HG02852 (cell line): ENCODE data around the gene EPC1.
"Not testable (repeated sequence)": the region's sequence is repeated elsewhere in the genome, so short reads cannot be mapped to it uniquely, and the experiment has no call there.

Source experiments
- ATAC-seq: cut with Tn5 transposase; IDR thresholded peaks from one replicate; pipeline ENCODE4 v1.9.1; 2021; ENCODE audit warnings: mild to moderate bottlenecking, moderate library complexity; ENCODE audit not compliant: unreplicated experiment

The EPC1 gene

DNA sequence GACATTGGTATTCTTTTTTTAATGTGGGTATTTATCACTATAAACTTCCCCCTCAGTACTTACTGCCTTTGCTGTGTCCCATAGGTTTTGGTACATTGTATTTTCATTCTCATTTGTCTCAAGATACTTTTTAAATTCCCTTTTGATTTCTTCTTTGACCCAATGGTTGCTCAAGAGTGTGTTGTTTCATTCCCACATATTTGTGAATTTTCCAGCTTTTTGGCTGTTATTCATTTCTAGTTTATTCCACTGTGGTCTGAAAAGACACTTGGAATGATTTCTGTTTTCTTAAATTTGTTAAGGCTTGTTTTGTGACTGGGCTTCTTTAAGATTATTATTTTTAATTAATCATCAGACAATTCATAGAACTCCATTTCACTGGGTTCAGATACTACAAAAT lies 105.0 kb downstream of the EPC1 start:
- no peak for ATAC-seq

DNA sequence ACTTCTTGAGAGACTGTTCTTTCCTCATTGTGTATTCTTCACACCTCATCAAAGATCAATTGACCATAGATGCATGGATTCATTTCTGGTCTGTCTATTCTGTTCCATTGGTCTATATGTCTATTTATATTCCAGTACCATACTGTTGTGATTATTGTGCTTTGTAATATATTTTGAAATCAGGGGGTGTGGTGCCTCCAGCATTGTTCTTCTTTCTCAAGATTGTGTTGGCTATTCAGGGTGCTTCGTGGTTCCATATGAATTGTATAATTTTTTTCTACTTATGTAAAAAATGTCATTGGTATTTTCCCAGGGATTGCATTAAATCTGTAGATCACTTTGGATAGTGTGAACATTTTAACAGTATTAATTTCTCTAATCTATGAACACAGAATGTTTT lies 106.5 kb downstream of the EPC1 start:
- ATAC-seq, result no peak

DNA sequence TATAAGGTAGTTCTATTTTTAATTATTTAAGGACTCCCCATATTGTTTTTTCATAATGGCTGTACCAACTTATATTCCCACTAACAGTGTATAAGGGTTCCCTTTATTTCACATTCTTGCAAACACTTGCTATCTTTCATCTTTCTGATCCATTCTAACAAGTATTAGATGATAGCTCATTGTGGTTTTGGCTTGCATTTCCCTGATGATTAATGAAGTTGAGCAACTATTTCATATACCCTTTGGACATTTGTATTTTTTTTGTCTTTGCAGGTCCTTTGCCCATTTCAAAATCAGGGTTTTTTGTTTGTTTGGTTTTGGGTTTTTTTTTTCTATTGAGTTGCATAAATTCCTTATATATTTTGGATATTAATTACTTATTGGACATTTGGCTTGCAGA lies 107.2 kb downstream of the EPC1 start:
- ATAC-seq, result no peak

DNA sequence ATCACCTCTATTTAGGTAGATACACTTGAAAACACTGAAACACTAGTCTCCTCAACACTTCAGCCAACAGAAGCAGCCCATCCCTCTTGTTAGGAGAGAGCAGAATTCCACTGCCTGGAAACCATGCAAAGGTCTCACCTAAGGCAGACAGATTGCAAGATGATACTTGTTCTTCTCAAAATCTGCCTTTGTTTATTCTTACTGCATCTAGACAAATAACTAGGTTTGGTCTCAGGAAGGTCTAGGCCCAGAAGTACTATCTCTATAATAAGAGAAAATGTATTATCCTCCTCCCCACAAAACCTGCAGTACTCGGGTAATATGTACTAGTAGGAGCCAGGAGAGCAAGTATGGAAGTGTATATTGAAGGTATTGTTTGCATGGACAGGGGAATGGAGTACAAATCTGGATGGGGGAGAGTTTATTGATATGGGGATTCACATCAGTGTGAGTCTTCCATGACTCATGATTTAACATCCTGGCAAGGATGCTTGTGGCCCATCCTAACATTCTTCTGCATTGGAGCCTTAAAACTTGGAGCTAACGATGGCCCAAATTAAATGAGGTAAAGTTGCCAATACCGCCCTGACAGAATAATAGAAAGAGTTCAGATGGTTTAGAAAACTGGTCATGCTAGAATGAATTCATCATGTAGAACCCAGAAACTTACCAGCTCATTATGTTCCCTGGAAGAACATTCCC lies 109.2 kb downstream of the EPC1 start:
- ATAC-seq, result no peak

GRCh38 chr10:32234471-32234870 lies 112.5 kb downstream of the EPC1 start:
- ATAC-seq, result no peak

DNA sequence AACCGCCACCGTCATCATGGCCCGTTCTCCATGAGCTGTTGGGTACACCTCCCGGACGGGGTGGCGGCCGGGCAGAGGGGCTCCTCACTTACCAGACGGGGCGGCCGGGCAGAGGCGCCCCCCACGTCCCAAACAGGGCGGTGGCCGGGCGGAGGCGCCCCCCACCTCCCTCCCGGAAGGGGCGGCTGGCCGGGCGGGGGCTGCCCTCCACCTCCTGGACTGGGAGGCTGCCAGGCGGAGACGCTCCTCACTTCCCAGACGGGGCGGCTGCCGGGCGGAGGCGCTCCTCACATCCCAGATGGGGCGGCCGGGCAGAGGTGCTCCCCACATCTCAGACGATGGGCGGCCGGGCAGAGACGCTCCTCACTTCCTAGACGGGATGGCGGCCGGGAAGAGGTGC lies 113.6 kb downstream of the EPC1 start:
- ATAC-seq, result not testable (repeated sequence)

- ATAC-seq, result no peak
Observed at GRCh38 chr10:32232378-32232777, 114.6 kb downstream of the EPC1 start.

DNA sequence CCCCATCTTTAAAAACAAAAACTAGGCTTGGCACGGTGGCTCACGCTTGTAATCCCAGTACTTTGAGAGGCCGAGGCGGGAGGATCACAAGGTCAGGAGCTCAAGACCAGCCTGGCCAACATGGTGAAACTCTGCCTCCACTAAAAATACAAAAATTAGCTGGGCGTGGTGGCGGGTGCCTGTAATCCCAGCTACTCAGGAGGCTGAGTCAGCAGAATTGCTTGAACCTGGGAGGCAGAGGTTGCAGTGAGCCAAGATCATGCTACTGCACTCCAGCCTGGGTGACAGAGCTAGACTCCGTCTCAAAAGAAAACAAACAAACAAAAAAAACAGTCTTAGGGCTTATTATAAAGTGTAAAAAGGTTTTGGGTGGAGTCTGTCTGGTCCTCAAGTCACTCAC lies 117.2 kb downstream of the EPC1 start:
- not testable (repeated sequence) for ATAC-seq

DNA sequence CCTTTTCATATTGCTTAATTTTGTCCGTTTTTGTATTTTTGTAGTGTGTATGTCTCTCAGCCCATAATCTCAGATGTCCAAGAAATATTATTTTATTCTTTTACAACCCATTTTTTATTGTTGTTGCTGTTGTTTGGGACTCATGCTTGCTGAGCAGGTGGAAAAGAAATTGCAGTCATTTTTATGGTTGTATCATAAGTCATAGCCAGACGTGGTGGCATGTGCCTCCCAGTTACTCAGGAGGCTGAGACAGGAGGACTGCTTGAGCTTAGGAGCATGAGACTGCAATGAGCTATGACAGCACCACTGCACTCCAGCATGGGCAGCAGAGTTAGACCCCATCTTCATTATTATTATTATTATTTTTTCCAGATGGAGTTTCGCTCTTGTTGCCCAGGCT lies 117.8 kb downstream of the EPC1 start:
- no peak for ATAC-seq

DNA sequence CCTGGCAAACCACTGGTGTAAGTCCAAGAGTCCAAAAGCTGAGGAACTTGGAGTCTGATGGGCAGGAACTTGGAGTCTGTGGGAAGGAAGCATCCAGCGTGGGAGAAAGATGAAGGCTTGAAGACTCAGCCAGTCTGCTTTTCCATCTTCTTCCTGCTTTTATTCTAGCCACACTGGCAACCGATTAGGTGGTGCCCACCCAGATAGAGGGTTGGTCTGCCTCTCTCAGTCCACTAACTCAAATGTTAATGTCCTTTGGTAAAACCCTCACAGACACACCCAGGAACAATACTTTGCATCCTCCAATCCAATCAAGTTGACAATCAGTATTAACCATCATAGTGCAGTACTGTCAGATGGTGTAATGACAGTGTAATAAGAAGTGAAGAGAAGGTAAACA lies 119.2 kb downstream of the EPC1 start:
- no peak for ATAC-seq

- no peak for ATAC-seq
Observed at GRCh38 chr10:32226624-32227023, 120.3 kb downstream of the EPC1 start.

DNA sequence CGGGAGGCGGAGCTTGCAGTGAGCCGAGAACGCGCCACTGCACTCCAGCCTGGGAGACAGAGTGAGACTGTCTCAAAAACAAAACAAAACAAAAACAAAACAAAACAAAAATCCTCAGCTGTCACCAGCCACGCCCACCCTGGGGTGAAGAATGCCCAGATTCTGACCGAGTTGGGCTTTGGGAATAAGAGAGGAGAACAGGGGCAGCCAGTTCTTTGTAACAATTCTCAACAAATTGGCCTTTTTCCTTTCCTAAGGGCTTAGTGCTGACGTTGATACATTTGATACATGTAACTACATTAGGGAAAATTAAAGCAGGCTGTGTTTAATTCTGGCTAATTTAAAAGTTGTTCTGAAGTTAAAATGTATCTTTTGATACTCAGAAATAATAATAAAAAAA lies 121.0 kb downstream of the EPC1 start:
- ATAC-seq, result no peak

DNA sequence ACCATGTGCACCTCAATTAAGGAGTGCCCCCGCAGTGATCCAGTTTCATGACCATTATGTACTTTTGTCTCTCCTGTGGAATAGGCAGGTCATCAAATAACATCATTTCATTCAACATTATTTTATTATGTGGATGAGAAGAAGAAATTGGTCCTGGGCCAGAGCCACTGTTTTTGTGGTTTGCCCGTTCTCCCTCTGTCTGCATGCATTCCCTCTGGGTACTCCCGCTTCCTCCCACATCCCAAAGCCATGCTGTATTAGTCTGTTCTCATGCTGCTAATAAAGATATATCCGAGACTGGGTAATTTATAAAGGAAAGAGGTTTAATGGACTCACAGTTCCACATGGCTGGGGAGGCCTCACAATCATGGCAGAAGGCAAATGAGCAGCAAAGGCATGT lies 124.6 kb downstream of the EPC1 start:
- ATAC-seq, result not testable (repeated sequence)

DNA sequence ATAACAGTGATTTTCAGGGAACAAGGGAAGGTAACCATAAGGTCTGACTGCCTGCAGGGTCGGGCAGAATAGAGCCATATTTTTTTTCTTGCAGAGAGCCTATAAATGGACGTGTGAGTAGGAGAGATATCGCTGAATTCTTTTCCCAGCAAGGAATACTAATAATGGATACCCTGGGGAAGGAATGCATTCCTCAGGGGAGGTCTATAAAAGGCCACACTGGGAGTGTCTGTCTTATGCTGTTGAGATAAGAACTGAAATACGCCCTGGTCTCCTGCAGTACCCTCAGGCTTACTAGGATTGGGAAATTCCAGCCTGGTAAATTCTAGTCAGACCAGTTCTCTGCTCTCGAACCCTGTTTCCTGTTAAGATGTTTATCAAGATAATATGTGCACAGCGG lies 127.8 kb downstream of the EPC1 start:
- ATAC-seq, result not testable (repeated sequence)

DNA sequence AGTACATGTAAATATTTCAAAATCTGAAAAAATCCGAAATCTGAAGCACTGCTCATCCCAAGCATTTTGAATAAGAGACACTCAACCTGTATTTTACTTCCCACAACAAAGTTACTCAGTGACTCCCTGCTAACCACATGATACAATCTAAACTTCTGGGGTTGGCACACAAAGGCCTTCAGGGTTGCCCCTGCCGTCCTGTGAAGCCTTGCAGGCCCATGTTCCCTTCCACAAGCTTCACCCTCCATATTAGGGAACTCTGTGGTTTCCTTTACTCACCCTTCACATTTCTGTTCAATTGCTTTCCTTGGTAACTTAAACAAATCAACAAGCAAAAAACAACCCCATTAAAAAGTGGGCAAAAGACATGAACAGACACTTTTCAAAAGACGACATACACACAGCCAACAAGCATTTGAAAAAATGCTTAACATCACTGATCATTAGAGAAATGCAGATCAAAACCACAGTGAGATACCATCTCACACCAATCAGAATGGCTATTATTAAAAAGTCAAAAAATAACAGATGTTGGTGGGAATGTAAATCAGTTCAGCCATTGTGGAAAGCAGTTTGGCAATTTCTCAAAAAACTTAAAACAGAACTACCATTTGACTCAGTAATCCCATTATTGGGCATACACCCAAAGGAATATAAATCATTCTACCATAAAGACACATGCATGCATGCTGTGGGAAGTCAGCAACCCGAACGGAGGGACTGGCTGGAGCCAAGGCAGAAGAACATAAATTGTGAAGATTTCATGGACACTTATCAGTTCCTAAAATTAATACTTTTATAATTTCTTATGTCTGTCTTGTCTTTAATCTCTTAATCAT lies 128.5 kb downstream of the EPC1 start:
- ATAC-seq, result not testable (repeated sequence)
